Stomach (tissue), 4 donors: Measurements from ENCODE around the gene HERC6.
A peak's percentile ranks its signal among the peaks of the same experiment; 100 is the strongest.

ENCODE experiments used
- CTCF ChIP-seq, 7 experiments: fragments of 450-650 bp in 4 of 7; fragments of 200-600 bp in 3 of 7; sonication (generic) in 3 of 7; IDR thresholded peaks; one replicate each; pipeline ENCODE4 v1.5.1; 2016 to 2019; ENCODE audit warnings: antibody characterized with exemption in 7 of 7, control low read depth in 2 of 7, mild to moderate bottlenecking in 1 of 7
- EP300 ChIP-seq: sonication (generic); formaldehyde crosslinking; IDR thresholded peaks from one replicate; pipeline ENCODE4 v1.6.1; 2017; ENCODE audit warnings: antibody characterized with exemption
- POLR2A ChIP-seq, 4 donors: fragments of 450-650 bp; IDR thresholded peaks; one replicate each; pipeline ENCODE4 v1.6.1; 2016; ENCODE audit warnings: antibody characterized with exemption in 4 of 4, control low read depth in 2 of 4, mild to moderate bottlenecking in 1 of 4, moderate library complexity in 1 of 4

GRCh38 chr4:88456670-88457306, 78.1 kb downstream of the HERC6 start, which contains the start of gene HERC5:
- TF ChIP-seq CTCF (IDR thresholded peaks at IDR 0.05) (peak in 5 of 7 experiments; percentile 37 to 87 (median 63)), EP300 (no peak), POLR2A (IDR thresholded peaks at IDR 0.05) (no peak)
